K562 (cell line): ENCODE results near the gene HSDL1. TPM values are rescaled to one million over a fixed set of nuclear protein-coding genes. Genes with fewer than 3 reads are reported as not detected.
A peak's percentile ranks its signal among the peaks of the same experiment; 100 is the strongest.

Experiments
- AFF4 ChIP-seq: sonication (generic); formaldehyde crosslinking; IDR thresholded peaks from 2 replicates; pipeline ENCODE4 v1.8.0; 2023; ENCODE audit warnings: mild to moderate bottlenecking, missing genetic modification reagents
- ATF6 ChIP-seq: sonication (generic); formaldehyde crosslinking; IDR thresholded peaks from 2 replicates; pipeline ENCODE4 v1.4.0; 2020; ENCODE audit warnings: mild to moderate bottlenecking, missing genetic modification reagents
- BACH1 ChIP-seq: fragments of 200-800 bp; sonication (Bioruptor generic); IDR thresholded peaks from 2 replicates; pipeline ENCODE4 v1.6.1; 2016; ENCODE audit warnings: missing genetic modification characterization, missing compliant biosample characterization
- CREM ChIP-seq: IDR thresholded peaks from 2 replicates; pipeline ENCODE4 v1.6.1; 2014; ENCODE audit warnings: antibody characterized with exemption, low read depth
- ETV5 ChIP-seq: sonication (generic); formaldehyde crosslinking; IDR thresholded peaks from 2 replicates; pipeline ENCODE4 v1.4.0; 2020; ENCODE audit warnings: low read depth, mild to moderate bottlenecking, missing genetic modification reagents
- KDM2B ChIP-seq: fragments of 250-450 bp; sonication (Bioruptor Pico); IDR thresholded peaks from 2 replicates; pipeline ENCODE4 v1.8.0; 2021; ENCODE audit warnings: mild to moderate bottlenecking, moderate library complexity
- MED1 ChIP-seq: sonication (generic); formaldehyde crosslinking; IDR thresholded peaks from 2 replicates; pipeline ENCODE4 v1.8.1; 2023; ENCODE audit warnings: missing genetic modification reagents, borderline replicate concordance
- MITF ChIP-seq: IDR thresholded peaks from 2 replicates; pipeline ENCODE4 v1.6.1; 2014; ENCODE audit warnings: antibody characterized with exemption
- MNT ChIP-seq, 2 experiments: fragments of 450-650 bp; conservative IDR thresholded peaks; 2 replicates each; pipeline ENCODE4 v1.6.1; 2017; ENCODE audit warnings: mild to moderate bottlenecking in 2 of 2, moderate library complexity in 2 of 2
- MXD1 ChIP-seq: fragments of 250-450 bp; sonication (Bioruptor Pico); IDR thresholded peaks from 2 replicates; pipeline ENCODE4 v1.8.0; 2021; ENCODE audit warnings: borderline replicate concordance, mild to moderate bottlenecking, moderate library complexity; ENCODE audit not compliant: poor library complexity, severe bottlenecking
- NFIC ChIP-seq: fragments of 450-650 bp; IDR thresholded peaks from 2 replicates; pipeline ENCODE4 v1.6.1; 2017; ENCODE audit warnings: mild to moderate bottlenecking, inconsistent platforms
- NR2C1 ChIP-seq, 2 experiments: fragments of 450-650 bp; IDR thresholded peaks; 2 replicates each; pipeline ENCODE4 v1.6.1; 2017; ENCODE audit warnings: mild to moderate bottlenecking in 2 of 2, antibody characterized with exemption in 1 of 2, inconsistent platforms in 1 of 2, missing compliant biosample characterization in 1 of 2, missing genetic modification characterization in 1 of 2
- POLR2AphosphoS5 ChIP-seq: IDR thresholded peaks from 2 replicates; pipeline ENCODE4 v1.6.1; 2011; ENCODE audit warnings: mild to moderate bottlenecking, low read depth, low read length, moderate library complexity; ENCODE audit not compliant: control insufficient read depth, insufficient read depth
- SIX5 ChIP-seq, 2 experiments: IDR thresholded peaks; 2 replicates each; pipeline ENCODE4 v1.6.1; 2011; ENCODE audit warnings: low read length in 2 of 2, borderline replicate concordance in 1 of 2, low read depth in 1 of 2, mild to moderate bottlenecking in 1 of 2, moderate library complexity in 1 of 2; ENCODE audit not compliant: insufficient read depth in 1 of 2
- ZNF253 ChIP-seq: fragments of 250-450 bp; sonication (Bioruptor Pico); conservative IDR thresholded peaks from 2 replicates; pipeline ENCODE4 v1.6.1; 2021; ENCODE audit warnings: mild to moderate bottlenecking
- ZNF311 ChIP-seq: fragments of 250-450 bp; sonication (Bioruptor Pico); IDR thresholded peaks from 2 replicates; pipeline ENCODE4 v1.4.0; 2020; ENCODE audit warnings: mild to moderate bottlenecking, moderate library complexity
- polyA plus RNA-seq, 8 experiments: library from polyadenylated mRNA; depleted of rRNA in 4 of 8; stranded (reverse) in 5 of 8; unstranded in 3 of 8; fragments of >200 nt; fragmentation: Nextera tagmentation in 2 of 8; fragmentation: Illumina TruSeq in 1 of 8; extraction: Ambion mirVana in 2 of 8; extraction: Trizol in 1 of 8; gene quantifications; 2 replicates each; pipeline versions ENCODE4 v1.2.1 to v1.2.3, GENCODE V29; 2011 to 2014; ENCODE audit warnings: inconsistent platforms in 1 of 8, missing spikeins in 1 of 8
- total RNA-seq, 7 experiments: library from RNA; depleted of rRNA in 6 of 7; stranded (reverse); fragments of >200 nt in 6 of 7; fragmentation: Illumina TruSeq in 2 of 7; extraction: Trizol in 2 of 7; gene quantifications; 2 replicates each; pipeline versions ENCODE4 v1.2.1 to v1.2.3, GENCODE V29; 2011 to 2021; ENCODE audit warnings: low replicate concordance in 1 of 7

HSDL1 gene
- total and polyA plus RNA-seq, 9 of the 15 experiments (the other 6 are each of a cell fraction or from before 2014, with no cell fraction given): 14.8 to 41.2 (median 27.7) TPM

- TF ChIP-seq MNT (conservative IDR thresholded peaks at IDR 0.05): peak in 1 of 2 experiments; percentile 10; a peak in 1 of 4 replicates
- TF ChIP-seq NFIC: peak; percentile 43; the same call in 1 of the 2 replicates
- TF ChIP-seq ATF6 (CRISPR knock-in tag): no peak; the same call in 1 of the 2 replicates
- peak; percentile 78 for TF ChIP-seq NR2C1 (IDR thresholded peaks at IDR 0.05)
- TF ChIP-seq NR2C1 (tag; IDR thresholded peaks at IDR 0.05): peak; percentile 85
- no peak for TF ChIP-seq MXD1
- no peak for TF ChIP-seq ZNF311 (CRISPR knock-in tag)
- 0 out of 2 replicates have a peak, but pooled peaks have one; percentile 77 for TF ChIP-seq KDM2B (CRISPR knock-in tag)
- no peak for TF ChIP-seq ZNF253 (CRISPR knock-in tag)
- TF ChIP-seq AFF4 (CRISPR knock-in tag): peak; percentile 60; the same call in 1 of the 2 replicates
- TF ChIP-seq CREM: peak; percentile 68
- no peak for TF ChIP-seq BACH1 (tag)
- TF ChIP-seq POLR2AphosphoS5: peak; percentile 67; the same call in 1 of the 2 replicates
- TF ChIP-seq MITF: no peak
- peak; percentile 63; the same call in 1 of the 2 replicates for TF ChIP-seq MED1 (CRISPR knock-in tag)
- TF ChIP-seq SIX5 (IDR thresholded peaks at IDR 0.05; ENCODE audit: borderline replicate concordance in 1 of 2, insufficient read depth in 1 of 2, low read depth in 1 of 2, low read length in 2 of 2): no peak
- TF ChIP-seq ETV5 (CRISPR knock-in tag): peak; percentile 80; the same call in 1 of the 2 replicates
Measured at GRCh38 chr16:84115919-84116719, 28.9 kb downstream of the HSDL1 start (continued).
